GM19372 (cell line): ENCODE measurements around the gene KLHL21.
"Not testable (repeated sequence)": the region's sequence is repeated elsewhere in the genome, so short reads cannot be mapped to it uniquely, and the experiment has no call there.

Experiments
- ATAC-seq: cut with Tn5 transposase; IDR thresholded peaks from one replicate; pipeline ENCODE4 v1.9.1; 2021; ENCODE audit warnings: mild to moderate bottlenecking, low read depth, moderate library complexity; ENCODE audit not compliant: unreplicated experiment

Gene KLHL21, protein sequence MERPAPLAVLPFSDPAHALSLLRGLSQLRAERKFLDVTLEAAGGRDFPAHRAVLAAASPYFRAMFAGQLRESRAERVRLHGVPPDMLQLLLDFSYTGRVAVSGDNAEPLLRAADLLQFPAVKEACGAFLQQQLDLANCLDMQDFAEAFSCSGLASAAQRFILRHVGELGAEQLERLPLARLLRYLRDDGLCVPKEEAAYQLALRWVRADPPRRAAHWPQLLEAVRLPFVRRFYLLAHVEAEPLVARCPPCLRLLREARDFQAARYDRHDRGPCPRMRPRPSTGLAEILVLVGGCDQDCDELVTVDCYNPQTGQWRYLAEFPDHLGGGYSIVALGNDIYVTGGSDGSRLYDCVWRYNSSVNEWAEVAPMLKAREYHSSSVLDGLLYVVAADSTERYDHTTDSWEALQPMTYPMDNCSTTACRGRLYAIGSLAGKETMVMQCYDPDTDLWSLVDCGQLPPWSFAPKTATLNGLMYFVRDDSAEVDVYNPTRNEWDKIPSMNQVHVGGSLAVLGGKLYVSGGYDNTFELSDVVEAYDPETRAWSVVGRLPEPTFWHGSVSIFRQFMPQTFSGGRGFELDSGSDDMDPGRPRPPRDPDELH

DNA sequence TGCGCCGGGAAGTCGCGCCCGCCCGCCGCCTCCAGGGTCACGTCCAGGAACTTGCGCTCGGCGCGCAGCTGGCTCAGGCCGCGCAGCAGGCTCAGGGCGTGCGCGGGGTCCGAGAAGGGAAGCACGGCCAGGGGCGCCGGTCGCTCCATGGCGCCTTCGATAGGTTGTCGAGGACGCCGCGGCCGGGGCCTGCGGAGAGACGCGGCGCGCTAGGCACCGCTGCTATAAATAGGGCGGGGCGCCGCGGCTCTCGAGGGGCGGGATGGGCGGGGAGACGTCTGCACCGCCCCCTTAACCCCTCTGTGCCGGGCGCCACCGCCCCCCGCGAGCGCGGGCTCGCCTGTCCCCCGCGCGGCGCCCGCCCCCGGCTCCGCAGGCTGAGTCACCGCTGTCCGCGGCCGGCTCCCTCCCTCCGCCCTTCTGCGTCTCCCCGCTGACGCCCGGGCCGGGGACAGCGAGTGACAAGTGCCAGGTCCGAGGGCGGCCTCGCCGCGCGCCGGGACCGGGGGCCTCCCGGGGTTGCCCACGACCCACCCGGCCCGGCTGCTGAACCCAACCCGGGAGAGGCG, at the start of gene KLHL21:
Gene KLHL21, minus strand, starts transcription at position 201 of the 569 bp plus-strand sequence. Its CDS starts 52 bp downstream, at position 149.
- ATAC-seq, result peak; percentile 48

- ATAC-seq, result no peak
These were observed 49.2 kb upstream of the KLHL21 start for GRCh38 chr1:6651909-6652308.

DNA sequence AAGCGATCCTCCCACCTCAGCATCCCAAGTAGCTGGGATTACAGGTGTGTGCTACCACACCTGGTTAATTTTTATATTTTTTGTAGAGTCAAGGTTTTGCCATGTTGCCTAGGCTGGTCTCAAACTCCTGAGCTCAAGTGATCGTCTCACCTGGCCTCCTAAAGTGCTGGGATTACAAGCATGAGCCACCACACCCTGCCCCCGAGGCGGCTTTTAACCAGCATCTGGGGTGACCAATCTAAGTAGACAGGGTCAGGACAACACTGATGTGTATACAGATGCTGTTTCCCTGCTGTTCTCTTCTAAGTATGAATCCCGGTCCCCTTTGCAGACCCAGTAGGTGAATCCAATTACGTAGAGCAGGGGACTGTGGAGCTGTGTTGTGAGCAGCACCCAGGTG, 45.9 kb upstream of the KLHL21 start:
- ATAC-seq, result no peak

DNA sequence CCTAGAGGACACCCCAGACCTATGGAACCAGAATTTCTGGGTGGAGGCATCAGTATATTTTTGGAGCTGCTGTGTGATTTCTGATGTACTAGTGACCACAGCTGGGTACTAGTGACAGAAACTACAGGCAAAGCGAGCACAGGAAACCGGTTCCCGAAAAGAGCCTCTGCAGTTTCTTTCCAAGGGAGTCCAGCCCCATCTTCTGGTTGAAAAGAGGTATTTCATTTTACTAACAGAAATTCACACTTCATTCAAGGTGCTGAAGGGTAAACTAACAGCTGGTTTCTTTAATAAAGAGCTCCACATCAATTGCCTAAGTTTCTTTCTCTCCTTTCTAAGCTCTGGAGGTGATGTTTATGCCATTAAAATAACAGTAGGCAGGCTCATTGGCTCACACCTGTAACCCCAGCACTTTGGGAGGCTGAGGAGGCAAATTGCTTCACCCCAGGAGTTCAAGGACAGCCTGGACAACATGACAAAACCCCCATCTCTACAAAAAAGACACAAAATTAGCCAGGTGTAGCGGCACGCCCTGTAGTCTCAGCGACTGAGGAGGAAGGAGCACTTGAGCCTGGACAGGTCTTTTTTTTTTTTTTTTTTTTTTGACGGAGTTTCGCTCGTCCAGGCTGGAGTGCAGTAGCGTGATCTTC, 44.0 kb upstream of the KLHL21 start:
- no peak for ATAC-seq

GRCh38 chr1:6645018-6645417, 42.3 kb upstream of the KLHL21 start:
- ATAC-seq, result no peak

- not testable (repeated sequence) for ATAC-seq
These were observed 38.2 kb upstream of the KLHL21 start for GRCh38 chr1:6640867-6641266.

DNA sequence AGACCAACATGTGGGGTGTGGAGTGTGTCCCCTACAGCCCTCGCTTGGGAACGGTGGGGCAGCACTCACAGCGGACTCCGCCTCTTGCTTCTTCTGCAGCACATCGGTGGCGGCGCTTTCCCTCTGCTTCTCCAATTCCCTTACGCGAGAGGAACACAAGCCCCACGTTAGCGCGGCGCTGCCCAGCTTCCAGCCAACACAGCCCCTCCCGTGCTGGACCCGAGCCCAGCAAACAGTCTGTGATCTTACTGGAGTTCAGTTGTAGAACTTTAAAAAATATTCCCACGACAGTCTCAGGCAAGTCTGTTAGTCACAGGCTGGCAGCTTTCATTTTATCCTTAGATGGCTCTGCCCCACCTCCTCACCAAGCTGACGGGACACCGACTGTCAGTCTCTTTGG, 35.6 kb upstream of the KLHL21 start:
- no peak for ATAC-seq

DNA sequence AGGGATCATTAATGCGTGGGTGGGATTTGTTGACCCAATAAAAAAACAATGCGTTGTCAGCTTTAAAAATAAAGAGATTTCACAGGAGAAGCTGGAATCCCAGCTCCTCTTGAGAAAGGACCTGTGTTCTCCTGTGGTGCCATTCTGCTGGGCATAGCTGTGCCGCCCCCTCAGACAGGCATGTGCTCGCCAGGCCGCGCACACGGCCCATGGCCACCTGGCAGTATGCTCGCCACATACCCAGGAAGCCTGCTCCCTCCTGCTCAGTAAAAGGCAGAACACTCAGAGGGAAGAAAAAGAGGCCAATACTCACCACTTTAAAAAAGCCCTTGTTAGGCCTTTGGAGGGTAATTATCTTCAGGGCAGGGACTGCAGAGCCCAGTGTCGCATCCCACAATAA, 35.1 kb upstream of the KLHL21 start:
- no peak for ATAC-seq

GRCh38 chr1:6636778-6637177, 34.1 kb upstream of the KLHL21 start:
- ATAC-seq, result not testable (repeated sequence)

DNA sequence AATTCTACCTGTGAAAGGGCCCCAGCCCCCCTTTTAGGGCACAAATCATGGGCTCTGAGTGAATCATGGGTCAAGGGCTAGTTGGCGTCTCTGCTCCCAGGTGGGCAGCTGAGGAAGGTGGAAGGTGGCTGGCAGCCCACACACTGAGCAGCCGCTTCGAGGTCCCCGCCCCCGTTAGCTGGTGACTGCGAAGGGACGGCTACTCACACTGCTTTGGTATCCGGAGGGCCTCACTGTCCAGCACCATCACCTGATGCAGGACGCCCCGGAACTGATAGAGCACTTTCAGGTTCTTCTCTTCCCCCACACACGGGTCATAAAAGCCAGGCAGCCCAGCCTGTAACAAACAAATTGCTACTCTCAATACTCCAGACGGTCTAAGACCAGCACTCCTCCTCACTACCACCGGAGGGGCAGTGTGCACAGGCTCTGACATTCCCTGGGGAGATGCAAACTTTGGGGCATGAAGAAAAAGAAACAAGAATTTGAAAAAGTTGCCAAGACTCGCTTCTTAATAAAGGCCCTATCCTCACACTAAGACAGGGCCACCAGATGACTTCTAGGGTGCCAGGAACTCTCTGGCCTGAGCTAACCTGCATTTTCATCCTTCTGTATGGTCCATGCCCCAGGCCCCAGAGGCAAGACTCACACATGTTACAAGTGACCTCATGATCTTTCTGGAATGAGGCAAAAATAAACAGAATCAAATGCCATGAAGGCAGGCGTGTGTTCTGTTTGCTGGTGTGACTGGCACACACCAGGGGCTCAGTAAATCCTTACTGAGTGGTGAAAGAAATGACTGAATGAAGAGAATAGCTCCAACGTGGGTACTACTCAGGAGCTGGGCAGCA, 33.5 kb upstream of the KLHL21 start:
- no peak for ATAC-seq

DNA sequence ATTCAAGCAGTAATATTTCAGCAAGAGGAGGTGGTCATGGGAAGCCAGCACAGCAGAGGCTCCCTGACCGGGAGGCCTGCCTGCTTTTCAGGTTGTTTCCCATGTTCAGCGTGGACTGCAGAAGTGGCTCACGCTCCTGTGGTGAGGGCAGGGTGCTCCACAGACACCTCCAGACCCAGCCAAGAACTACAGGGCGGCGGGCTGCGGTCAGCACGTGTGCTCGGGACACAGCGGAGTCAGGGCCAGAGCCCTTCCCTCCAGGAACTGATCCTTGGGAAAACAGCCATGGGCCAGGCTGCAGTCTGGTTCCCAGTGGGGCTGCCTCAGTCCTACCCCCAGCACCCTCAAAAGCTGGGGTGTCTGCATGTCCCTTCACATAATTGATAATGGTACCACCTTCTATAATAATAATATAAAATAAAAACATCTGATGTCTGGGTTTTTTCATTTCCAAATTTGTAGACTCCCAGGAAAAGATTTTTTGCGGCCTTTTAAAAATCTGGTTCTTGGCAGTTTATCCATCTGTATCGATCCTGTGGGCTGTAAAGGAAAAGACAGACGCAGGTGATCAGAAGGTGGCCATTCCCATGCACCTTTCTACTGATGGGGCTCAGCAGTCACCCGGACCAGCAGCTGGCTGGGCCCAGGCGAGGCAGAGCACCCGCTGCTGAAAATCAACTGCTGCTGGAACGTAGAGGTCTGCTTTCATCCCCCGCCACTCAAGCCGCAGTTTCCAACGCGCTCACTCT, 32.7 kb upstream of the KLHL21 start:
- ATAC-seq, result no peak

DNA sequence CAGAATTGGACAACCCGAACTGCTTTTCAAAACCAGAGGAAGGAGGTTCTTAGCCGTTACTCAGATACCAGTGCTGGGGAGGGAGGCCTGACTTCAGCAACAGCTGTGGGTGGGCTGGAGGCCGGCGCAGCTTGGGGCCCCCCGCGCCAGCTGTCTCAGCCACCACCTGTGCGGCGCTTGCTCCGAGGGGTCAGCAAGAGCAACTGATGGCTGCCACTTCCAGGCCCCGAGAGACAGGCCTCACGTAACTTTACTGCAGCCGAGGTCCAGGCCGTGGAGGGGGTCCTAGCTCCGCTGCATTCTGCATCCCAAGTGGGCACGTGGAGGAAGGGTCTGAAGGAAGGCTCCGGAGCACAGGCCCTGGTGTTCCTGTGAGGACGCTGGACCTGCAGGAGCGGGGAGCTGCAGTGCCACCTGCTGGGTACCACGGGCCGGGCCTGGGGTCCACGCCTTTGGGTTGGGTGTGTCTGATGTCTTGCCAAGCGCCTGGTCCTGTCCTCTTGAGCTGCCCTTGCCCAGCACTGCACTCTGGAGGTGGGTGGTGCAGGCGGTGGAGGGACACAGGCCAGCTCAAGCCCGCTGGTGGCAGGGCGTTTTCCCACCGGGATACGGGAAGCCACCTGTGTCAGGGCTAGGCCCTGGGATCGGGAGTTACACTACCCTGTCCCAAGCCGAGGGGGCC, 31.8 kb upstream of the KLHL21 start:
- no peak for ATAC-seq

GRCh38 chr1:6632588-6633514, 30.2 kb upstream of the KLHL21 start:
- no peak for ATAC-seq

- no peak for ATAC-seq
These were observed 28.4 kb upstream of the KLHL21 start for GRCh38 chr1:6631058-6631457.

DNA sequence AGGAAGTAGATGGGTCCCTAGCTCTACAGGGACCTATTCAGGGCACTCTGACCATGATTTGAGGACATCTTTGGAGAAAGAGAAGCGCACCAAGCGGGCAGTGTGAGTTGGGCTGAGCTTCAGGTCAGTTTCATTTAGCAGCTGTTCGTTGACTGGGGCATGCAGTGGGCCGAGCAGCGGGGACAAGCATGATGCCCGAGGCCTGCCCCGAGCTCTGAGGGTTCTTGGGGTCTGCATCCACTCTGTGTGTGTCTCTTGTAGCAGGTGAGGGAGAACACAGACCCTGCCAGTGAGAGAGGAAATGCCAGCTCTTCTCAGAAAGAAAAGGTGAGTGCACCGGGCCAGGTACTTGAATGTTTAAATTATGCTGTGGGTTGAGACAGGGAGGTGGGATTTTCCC, 27.4 kb upstream of the KLHL21 start:
- ATAC-seq, result no peak

- ATAC-seq, result no peak
These were observed 26.4 kb upstream of the KLHL21 start for GRCh38 chr1:6628971-6629479.

DNA sequence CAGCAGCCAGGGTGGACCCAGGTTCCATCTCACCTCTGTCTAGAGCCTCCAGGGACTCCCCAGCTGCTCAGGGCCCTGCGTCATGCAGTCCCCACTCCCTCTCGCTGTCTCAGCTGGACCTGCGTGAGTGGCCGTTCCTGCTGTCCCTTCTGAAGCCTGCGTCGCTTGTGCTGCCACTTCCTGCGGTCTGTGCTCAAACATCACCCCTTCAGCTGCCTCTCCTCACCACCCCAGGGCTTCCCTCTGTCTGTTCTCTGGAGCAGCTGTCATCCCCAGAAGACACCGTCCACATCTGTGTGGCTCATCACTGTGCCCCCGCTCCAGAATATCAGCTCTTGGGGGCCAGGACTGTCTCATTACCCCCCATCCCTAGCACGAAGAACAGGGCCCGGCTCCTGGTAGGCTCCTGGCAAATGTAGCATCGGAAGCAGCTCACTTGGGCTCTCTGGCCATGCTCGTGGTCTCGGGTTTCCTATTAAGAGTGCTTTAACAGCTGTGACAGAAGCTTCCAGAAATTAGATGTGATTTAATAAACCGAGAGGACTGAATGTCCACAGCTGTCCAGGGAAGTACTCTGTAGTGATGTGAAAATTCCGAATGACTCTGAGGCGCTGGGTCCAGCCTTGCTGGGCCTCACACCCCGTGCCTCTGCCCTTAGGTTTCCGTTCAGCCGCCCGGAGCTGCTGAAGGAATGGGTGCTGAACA, 25.3 kb upstream of the KLHL21 start:
- no peak for ATAC-seq
